ENCODE data around the gene CCDC33.

GRCh38 chr15:74197176-74197965 lies 38.8 kb upstream of the CCDC33 start:
- TF ChIP-seq CTCF (IDR thresholded peaks at IDR 0.05; ENCODE audit: insufficient read depth, low read depth, low read length): no peak
- TF ChIP-seq EZH2 (IDR thresholded peaks at IDR 0.05; ENCODE audit: insufficient read depth, low read length): no peak
